ENCODE measurements around the gene MINDY4B.

DNA sequence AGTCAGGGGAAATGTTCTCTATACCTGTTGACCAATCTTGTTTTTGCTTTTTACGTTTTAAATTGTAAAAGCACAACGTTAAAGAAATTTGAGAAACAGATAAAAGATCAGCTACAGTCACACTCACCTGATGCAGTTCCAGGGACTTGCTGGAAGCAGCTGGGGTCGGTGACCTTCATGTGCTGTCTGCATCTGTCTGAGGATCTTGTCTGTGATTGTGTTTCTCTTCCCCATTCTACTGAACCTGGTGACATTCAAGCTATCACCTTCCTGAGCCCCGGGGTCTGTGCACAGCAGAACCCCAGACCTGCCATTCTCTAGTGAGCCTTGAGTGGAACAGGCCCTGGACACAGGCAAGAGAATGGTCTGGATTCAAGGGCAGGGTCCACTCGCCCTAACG, 75.8 kb downstream of the MINDY4B start:
- TF ChIP-seq, protein P1, sequence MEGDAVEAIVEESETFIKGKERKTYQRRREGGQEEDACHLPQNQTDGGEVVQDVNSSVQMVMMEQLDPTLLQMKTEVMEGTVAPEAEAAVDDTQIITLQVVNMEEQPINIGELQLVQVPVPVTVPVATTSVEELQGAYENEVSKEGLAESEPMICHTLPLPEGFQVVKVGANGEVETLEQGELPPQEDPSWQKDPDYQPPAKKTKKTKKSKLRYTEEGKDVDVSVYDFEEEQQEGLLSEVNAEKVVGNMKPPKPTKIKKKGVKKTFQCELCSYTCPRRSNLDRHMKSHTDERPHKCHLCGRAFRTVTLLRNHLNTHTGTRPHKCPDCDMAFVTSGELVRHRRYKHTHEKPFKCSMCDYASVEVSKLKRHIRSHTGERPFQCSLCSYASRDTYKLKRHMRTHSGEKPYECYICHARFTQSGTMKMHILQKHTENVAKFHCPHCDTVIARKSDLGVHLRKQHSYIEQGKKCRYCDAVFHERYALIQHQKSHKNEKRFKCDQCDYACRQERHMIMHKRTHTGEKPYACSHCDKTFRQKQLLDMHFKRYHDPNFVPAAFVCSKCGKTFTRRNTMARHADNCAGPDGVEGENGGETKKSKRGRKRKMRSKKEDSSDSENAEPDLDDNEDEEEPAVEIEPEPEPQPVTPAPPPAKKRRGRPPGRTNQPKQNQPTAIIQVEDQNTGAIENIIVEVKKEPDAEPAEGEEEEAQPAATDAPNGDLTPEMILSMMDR (IDR thresholded peaks at IDR 0.05): no peak
- TF ChIP-seq POLR2A (IDR thresholded peaks at IDR 0.05): no peak
